Activated CD8-positive, alpha-beta memory T cell treated with anti-CD3 and anti-CD28 coated beads for 36 hours (primary cell): ENCODE measurements around the gene CFAP410. TPM values are rescaled to one million over a fixed set of nuclear protein-coding genes. Genes with fewer than 3 reads are reported as not detected.
"Not testable (repeated sequence)": the region's sequence is repeated elsewhere in the genome, so short reads cannot be mapped to it uniquely, and the experiment has no call there.

Experiments used
- CTCF ChIA-PET: fragments of 350-600 bp; sonication (Branson Sonifier 250); formaldehyde crosslinking; loops from one replicate; lab custom pipeline; 2021; ENCODE audit warnings: antibody characterized with exemption; lab: Charles Lee
- POLR2A ChIA-PET: fragments of 350-600 bp; sonication (Branson Sonifier 250); formaldehyde crosslinking; loops from one replicate; lab custom pipeline; 2021; ENCODE audit warnings: antibody characterized with exemption; lab: Charles Lee
- total RNA-seq, 2 experiments: library from RNA; stranded (reverse); gene quantifications; one replicate each; pipeline ENCODE4 v1.2.3, GENCODE V29; 2021

Gene CFAP410
- total RNA-seq, 2 experiments from 2014 or later: 15.4 to 16.1 TPM

- ChIA-PET POLR2A (no interaction called here), CTCF (no interaction called here)
Measured at GRCh38 chr21:44283948-44284347, 55.2 kb downstream of the CFAP410 start.

GRCh38 chr21:44283211-44283785 lies 55.9 kb downstream of the CFAP410 start:
- CTCF ChIA-PET, POLR2A ChIA-PET: not testable (repeated sequence)

GRCh38 chr21:44282370-44282769 lies 56.8 kb downstream of the CFAP410 start:
- ChIA-PET CTCF (interaction anchor here (1.3 kb wide), 1 partner anchor 16 kb away, joined by 3 read pairs; no protein-coding TSS in a partner anchor), POLR2A (no interaction called here)

GRCh38 chr21:44281801-44282200 lies 57.4 kb downstream of the CFAP410 start:
- POLR2A ChIA-PET: no interaction called here
- CTCF ChIA-PET: interaction anchor here (1.3 kb wide), 1 partner anchor 15 kb away, joined by 3 read pairs; no protein-coding TSS in a partner anchor

GRCh38 chr21:44279354-44280260 lies 59.6 kb downstream of the CFAP410 start:
- ChIA-PET CTCF (no interaction called here), POLR2A (no interaction called here)

Other genes with a start within 250 kb of the CFAP410 start
- 10 to 100 TPM; 15.4 to 18.4 TPM for gene PWP2, start 232.0 kb downstream of the CFAP410 start, total RNA-seq
- 10 to 100 TPM; 10.5 to 11.8 TPM for gene GATD3, start 205.7 kb downstream of the CFAP410 start, total RNA-seq
- 1 to 10 TPM; 1.2 to 1.4 TPM for gene ICOSLG, start 98.4 kb downstream of the CFAP410 start, total RNA-seq
- gene DNMT3L, start 77.5 kb downstream of the CFAP410 start, total RNA-seq: not detected
- not detected for gene AIRE, start 53.5 kb downstream of the CFAP410 start, total RNA-seq
- gene PFKL, start 39.3 kb downstream of the CFAP410 start, total RNA-seq: 100 to 1,000 TPM; 151 to 164 TPM
- gene TRPM2, start 14.2 kb upstream of the CFAP410 start, total RNA-seq: 1 to 10 TPM; 6.5 to 6.8 TPM
- 1 to 10 TPM; 1.0 TPM for gene LRRC3, start 116.1 kb upstream of the CFAP410 start, total RNA-seq
- not detected for gene KRTAP10-1, start 200.8 kb upstream of the CFAP410 start, total RNA-seq
- gene KRTAP10-2, start 212.1 kb upstream of the CFAP410 start, total RNA-seq: not detected
- gene KRTAP10-3, start 219.4 kb upstream of the CFAP410 start, total RNA-seq: not detected
- gene KRTAP10-4, start 234.3 kb upstream of the CFAP410 start, total RNA-seq: not detected
- gene KRTAP10-5, start 241.2 kb upstream of the CFAP410 start, total RNA-seq: not detected